Stimulated activated naive CD8-positive, alpha-beta T cell treated with anti-CD3 and anti-CD28 coated beads, Interleukin-15, Interleukin-2, amounts not matched to agents 100 ng/mL and 50 ng/mL, for 24 hours (primary cell): ENCODE data around the gene SPSB4.

Source experiments
- H3K27ac Mint-ChIP-seq: one replicate; pipeline ENCODE4 v1.8.0; 2021; ENCODE audit warnings: mild to moderate bottlenecking, mixed read lengths
- H3K27me3 Mint-ChIP-seq: one replicate; pipeline ENCODE4 v1.8.0; 2021; ENCODE audit warnings: mixed read lengths
- H3K36me3 Mint-ChIP-seq: one replicate; pipeline ENCODE4 v1.8.0; 2021; ENCODE audit warnings: low read depth, mixed read lengths
- H3K4me1 Mint-ChIP-seq: one replicate; pipeline ENCODE4 v1.8.0; 2021; ENCODE audit warnings: low read depth, mixed read lengths
- H3K4me3 Mint-ChIP-seq: one replicate; pipeline ENCODE4 v1.8.0; 2021; ENCODE audit warnings: mild to moderate bottlenecking, mixed read lengths
- H3K9me3 Mint-ChIP-seq: one replicate; pipeline ENCODE4 v1.8.0; 2021; ENCODE audit warnings: mixed read lengths

The SPSB4 gene

GRCh38 chr3:141060327-141060726, 9.2 kb downstream of the SPSB4 start:
- Mint-ChIP-seq H3K27me3 (peaks cover 10% of the 10 kb centered on the region), H3K4me3 (no peak overlapping the region), H3K9me3 (no peaks in the 10 kb centered on the region), H3K27ac (no peak overlapping the region), H3K36me3 (no peaks in the 10 kb centered on the region), H3K4me1 (peaks cover 4% of the 10 kb centered on the region)

- peaks cover 5% of the 10 kb centered on the region for H3K27me3 Mint-ChIP-seq
- no peaks in the 10 kb centered on the region for H3K9me3 Mint-ChIP-seq
- H3K27ac Mint-ChIP-seq: no peak overlapping the region
- no peaks in the 10 kb centered on the region for H3K36me3 Mint-ChIP-seq
- H3K4me1 Mint-ChIP-seq: peaks cover 4% of the 10 kb centered on the region
- no peak overlapping the region for H3K4me3 Mint-ChIP-seq
These were observed 12.7 kb downstream of the SPSB4 start for GRCh38 chr3:141063831-141064230.

DNA sequence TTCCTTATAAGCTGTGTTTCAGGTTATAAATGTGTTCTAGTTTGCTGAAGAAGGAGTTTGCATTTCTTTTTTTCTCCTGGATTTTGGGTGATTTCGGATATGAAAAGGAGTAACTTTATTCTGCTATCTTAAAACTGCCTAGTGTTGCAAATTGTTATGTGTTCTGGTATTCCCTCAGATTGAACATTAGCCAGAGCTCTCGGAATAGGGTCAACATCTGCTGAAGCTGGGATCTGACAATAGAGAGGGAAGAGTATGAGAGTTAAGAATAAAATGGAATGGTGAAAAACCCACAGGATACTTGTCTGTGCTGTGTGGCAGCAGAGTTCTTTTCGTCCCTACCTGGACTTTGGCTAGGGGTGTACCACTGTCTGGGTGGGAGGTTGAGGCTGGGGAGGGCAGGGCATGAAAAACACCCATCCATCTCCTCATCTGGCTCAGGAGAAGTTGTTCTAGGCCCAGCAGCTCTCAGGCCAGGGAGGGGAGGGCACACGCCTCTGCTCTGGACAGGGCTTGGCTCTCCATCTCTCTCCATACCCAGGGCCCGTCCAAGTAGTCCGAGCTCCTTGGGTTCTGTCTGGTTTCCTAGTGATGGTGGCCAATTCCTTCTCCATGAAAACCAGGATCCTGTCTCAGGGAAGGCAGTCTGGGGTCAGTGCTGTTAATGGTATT, 13.2 kb downstream of the SPSB4 start:
- no peak overlapping the region for H3K27ac Mint-ChIP-seq
- no peak overlapping the region for H3K4me3 Mint-ChIP-seq

GRCh38 chr3:141065258-141065657, 14.1 kb downstream of the SPSB4 start:
- H3K36me3 Mint-ChIP-seq: no peaks in the 10 kb centered on the region
- peaks cover 4% of the 10 kb centered on the region for H3K4me1 Mint-ChIP-seq
- H3K27ac Mint-ChIP-seq: no peak overlapping the region
- peaks cover 5% of the 10 kb centered on the region for H3K27me3 Mint-ChIP-seq
- H3K4me3 Mint-ChIP-seq: no peak overlapping the region
- no peaks in the 10 kb centered on the region for H3K9me3 Mint-ChIP-seq

More for the DNA sequence above, 13.2 kb downstream of the SPSB4 start:
- no peaks in the 10 kb centered on the region for H3K9me3 Mint-ChIP-seq
- peaks cover 4% of the 10 kb centered on the region for H3K4me1 Mint-ChIP-seq
- no peaks in the 10 kb centered on the region for H3K36me3 Mint-ChIP-seq
- H3K27me3 Mint-ChIP-seq: peaks cover 5% of the 10 kb centered on the region

DNA sequence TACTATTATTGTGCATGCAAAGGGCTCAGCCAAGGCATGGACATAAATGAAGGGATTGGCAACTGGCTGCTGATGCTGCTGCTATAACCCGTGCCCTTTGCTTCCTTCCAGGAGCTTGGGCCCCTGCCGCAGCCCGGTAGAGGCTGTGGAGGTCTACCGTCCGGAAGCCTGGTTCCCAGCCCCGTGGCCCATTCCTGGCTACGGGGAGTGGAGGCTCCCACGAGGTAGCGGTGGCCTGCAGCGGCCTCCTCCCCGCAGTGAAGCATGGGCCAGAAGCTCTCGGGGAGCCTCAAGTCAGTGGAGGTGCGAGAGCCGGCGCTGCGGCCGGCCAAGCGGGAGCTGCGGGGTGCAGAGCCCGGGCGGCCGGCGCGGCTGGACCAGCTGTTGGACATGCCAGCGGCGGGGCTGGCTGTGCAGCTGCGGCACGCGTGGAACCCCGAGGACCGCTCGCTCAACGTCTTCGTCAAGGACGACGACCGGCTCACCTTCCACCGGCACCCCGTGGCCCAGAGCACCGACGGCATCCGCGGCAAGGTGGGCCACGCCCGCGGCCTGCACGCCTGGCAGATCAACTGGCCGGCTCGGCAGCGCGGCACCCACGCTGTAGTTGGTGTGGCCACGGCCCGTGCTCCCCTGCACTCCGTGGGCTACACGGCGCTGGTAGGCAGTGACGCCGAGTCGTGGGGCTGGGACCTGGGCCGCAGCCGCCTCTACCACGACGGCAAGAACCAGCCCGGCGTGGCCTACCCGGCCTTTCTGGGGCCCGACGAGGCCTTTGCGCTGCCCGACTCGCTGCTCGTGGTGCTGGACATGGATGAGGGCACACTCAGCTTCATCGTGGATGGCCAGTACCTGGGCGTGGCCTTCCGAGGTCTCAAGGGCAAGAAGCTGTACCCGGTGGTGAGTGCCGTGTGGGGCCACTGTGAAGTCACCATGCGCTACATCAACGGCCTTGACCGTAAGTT, 15.0 kb downstream of the SPSB4 start:
- Mint-ChIP-seq H3K4me3 (no peak overlapping the region), H3K9me3 (no peaks in the 10 kb centered on the region), H3K36me3 (no peaks in the 10 kb centered on the region), H3K27me3 (peaks cover 5% of the 10 kb centered on the region), H3K4me1 (peaks cover 4% of the 10 kb centered on the region), H3K27ac (no peak overlapping the region)

GRCh38 chr3:141067206-141067974, 16.2 kb downstream of the SPSB4 start:
- Mint-ChIP-seq H3K36me3 (no peaks in the 10 kb centered on the region), H3K9me3 (no peaks in the 10 kb centered on the region), H3K27me3 (peaks cover 5% of the 10 kb centered on the region), H3K4me1 (peaks cover 4% of the 10 kb centered on the region), H3K27ac (no peak overlapping the region), H3K4me3 (no peak overlapping the region)

GRCh38 chr3:141070229-141070628, 19.1 kb downstream of the SPSB4 start:
- Mint-ChIP-seq H3K4me3 (no peak overlapping the region), H3K4me1 (no peaks in the 10 kb centered on the region), H3K36me3 (no peaks in the 10 kb centered on the region), H3K27ac (no peak overlapping the region), H3K27me3 (no peaks in the 10 kb centered on the region), H3K9me3 (no peaks in the 10 kb centered on the region)

- H3K9me3 Mint-ChIP-seq: no peaks in the 10 kb centered on the region
- H3K4me3 Mint-ChIP-seq: no peak overlapping the region
- no peaks in the 10 kb centered on the region for H3K27me3 Mint-ChIP-seq
- no peaks in the 10 kb centered on the region for H3K36me3 Mint-ChIP-seq
- no peaks in the 10 kb centered on the region for H3K4me1 Mint-ChIP-seq
- H3K27ac Mint-ChIP-seq: no peak overlapping the region
These were observed 19.7 kb downstream of the SPSB4 start for GRCh38 chr3:141070727-141071357.

DNA sequence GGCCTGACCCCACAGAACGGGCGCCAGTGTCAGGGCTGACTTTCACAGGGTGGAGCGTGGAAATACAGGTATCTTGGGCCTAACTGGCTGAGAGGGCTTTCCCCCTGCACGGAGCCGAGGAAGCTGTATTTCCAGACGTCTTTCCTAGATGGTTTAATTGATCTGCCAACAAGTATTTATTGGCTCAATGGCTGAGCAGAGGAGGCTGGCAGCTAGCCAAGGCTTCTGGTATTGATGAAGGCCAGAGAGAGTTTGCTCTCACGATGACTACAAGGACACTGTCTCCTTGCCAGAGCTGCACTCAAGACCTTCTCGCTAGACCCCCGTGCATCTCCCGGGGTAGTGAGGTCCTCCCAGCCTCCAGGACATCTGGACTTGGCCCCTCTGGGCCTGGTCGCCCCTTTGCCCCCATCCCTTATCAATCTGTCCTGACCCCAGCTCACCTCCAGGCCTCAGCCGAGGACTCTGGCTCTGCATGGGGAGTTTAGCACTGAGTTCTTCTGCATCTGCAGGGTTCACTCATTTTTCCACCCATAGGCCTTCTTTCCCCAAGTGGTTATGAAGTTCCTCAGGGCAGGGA, 20.6 kb downstream of the SPSB4 start:
- H3K27ac Mint-ChIP-seq: no peak overlapping the region
- H3K36me3 Mint-ChIP-seq: no peaks in the 10 kb centered on the region
- no peaks in the 10 kb centered on the region for H3K27me3 Mint-ChIP-seq
- H3K4me1 Mint-ChIP-seq: peaks cover 2% of the 10 kb centered on the region
- H3K4me3 Mint-ChIP-seq: no peak overlapping the region
- no peaks in the 10 kb centered on the region for H3K9me3 Mint-ChIP-seq

DNA sequence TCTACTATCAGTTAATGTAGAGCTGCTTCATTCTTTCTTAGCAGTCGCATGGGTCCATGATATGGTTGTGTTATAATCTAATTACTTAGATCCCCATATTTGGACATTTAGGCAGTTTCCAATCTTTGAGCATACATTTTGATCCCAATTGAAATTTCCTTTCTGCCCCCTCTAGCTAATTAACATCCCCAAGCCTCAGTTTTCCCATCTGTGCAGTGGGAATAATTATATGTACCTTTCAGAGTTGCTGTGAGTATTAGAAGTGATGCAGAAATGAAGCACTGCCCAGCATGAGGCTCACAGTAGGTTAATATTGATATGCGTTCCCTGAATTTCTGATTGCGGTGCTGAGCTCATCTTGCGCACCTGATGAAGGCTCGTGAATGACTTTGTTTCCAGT, 21.8 kb downstream of the SPSB4 start:
- no peaks in the 10 kb centered on the region for H3K9me3 Mint-ChIP-seq
- no peak overlapping the region for H3K27ac Mint-ChIP-seq
- no peaks in the 10 kb centered on the region for H3K36me3 Mint-ChIP-seq
- no peak overlapping the region for H3K4me3 Mint-ChIP-seq
- peaks cover 10% of the 10 kb centered on the region for H3K4me1 Mint-ChIP-seq
- H3K27me3 Mint-ChIP-seq: peaks cover 5% of the 10 kb centered on the region

DNA sequence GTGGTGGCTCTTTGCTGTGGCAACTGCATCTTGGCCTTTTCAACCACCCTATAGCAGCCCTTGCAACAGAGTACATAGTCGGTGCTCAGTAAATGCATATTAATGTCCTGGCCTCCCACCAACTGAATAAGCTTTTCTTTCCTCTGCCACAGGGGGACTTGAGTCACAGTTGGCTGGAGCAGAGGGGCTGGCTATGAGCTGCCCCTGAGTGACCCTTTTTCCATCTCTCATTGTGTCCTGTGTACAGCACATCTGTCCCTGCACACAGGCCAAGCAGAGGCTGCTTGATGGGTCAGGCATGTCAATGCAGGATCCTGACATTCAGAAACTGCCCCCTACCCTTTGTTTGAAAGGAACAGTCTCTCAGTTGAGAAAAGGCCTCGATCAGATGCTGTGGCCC, 22.4 kb downstream of the SPSB4 start:
- Mint-ChIP-seq H3K27me3 (peaks cover 5% of the 10 kb centered on the region), H3K9me3 (no peaks in the 10 kb centered on the region), H3K27ac (no peak overlapping the region), H3K36me3 (no peaks in the 10 kb centered on the region), H3K4me3 (no peak overlapping the region), H3K4me1 (peaks cover 10% of the 10 kb centered on the region)

GRCh38 chr3:141074529-141074928, 23.4 kb downstream of the SPSB4 start:
- Mint-ChIP-seq H3K36me3 (no peaks in the 10 kb centered on the region), H3K4me1 (peaks cover 10% of the 10 kb centered on the region), H3K9me3 (no peaks in the 10 kb centered on the region), H3K4me3 (no peak overlapping the region), H3K27ac (no peak overlapping the region), H3K27me3 (peaks cover 5% of the 10 kb centered on the region)

DNA sequence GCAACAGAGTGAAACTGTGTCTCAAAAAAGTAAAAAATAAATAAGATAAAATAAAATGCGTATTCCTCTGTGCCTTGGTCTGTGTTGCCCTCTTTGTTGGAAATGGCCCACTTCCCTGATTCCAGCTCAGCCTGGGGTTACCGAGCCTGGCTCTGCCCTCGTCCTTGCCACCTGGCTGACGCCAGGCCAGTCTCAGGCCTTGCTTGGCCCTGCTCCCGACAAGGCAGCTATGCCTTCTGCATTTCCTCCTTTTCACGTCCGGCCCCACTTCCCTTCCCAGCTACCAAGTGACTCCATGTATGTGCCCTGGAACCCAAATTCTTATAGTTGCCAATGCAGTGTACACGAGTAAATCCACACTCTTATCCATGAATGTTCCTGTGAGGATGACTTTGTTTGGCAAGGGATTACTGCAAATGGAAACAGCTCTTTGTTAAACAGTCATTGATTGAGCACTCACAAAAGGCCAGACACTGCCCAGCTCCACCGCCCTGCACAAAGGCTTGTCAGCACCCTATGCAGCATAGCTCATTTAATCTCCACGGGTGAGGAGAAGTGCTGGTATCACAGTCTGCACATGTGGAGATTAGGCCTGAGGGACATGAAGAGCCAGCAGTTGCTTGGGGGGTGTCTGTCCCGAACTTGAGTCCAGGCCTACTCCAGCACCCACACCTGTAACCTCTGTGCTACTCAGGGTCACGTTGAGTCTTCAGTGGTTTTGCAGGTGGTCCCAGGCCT, 25.1 kb downstream of the SPSB4 start:
- Mint-ChIP-seq H3K4me1 (peaks cover 10% of the 10 kb centered on the region), H3K36me3 (no peaks in the 10 kb centered on the region), H3K4me3 (no peak overlapping the region), H3K9me3 (no peaks in the 10 kb centered on the region), H3K27me3 (peaks cover 5% of the 10 kb centered on the region), H3K27ac (no peak overlapping the region)
